Neuronal stem cell (in vitro differentiated cells): ENCODE data around the gene DTX1.
A peak's percentile ranks its signal among the peaks of the same experiment; 100 is the strongest.

Source experiments
- DNase-seq: peaks from one replicate; pipeline ENCODE4 v3.0.0-alpha.2; 2013; ENCODE audit warnings: low spot score
- H2AFZ ChIP-seq: one replicate; pipeline ENCODE4 v1.6.1; 2013; ENCODE audit warnings: mild to moderate bottlenecking, low read length, inconsistent platforms
- H2AK5ac ChIP-seq: 2 replicates; pipeline ENCODE4 v1.6.1; 2013; ENCODE audit warnings: low read depth, mild to moderate bottlenecking, inconsistent platforms, low read length, moderate library complexity, mixed read lengths
- H2BK120ac ChIP-seq: 2 replicates; pipeline ENCODE4 v1.6.1; 2013; ENCODE audit warnings: low read depth, mild to moderate bottlenecking, inconsistent platforms, low read length, moderate library complexity, mixed read lengths
- H2BK12ac ChIP-seq: one replicate; pipeline ENCODE4 v1.6.1; 2013; ENCODE audit warnings: low read length, inconsistent platforms
- H2BK15ac ChIP-seq: 2 replicates; pipeline ENCODE4 v1.6.1; 2013; ENCODE audit warnings: mild to moderate bottlenecking, low read length, inconsistent platforms, mixed read lengths
- H2BK5ac ChIP-seq: one replicate; pipeline ENCODE4 v1.6.1; 2013; ENCODE audit warnings: inconsistent platforms, mild to moderate bottlenecking, low read length, moderate library complexity
- H3K14ac ChIP-seq: one replicate; pipeline ENCODE4 v1.6.1; 2013; ENCODE audit warnings: low read length, inconsistent platforms
- H3K18ac ChIP-seq: 2 replicates; pipeline ENCODE4 v1.6.1; 2013; ENCODE audit warnings: low read length, inconsistent platforms
- H3K23ac ChIP-seq: 2 replicates; pipeline ENCODE4 v1.6.1; 2013; ENCODE audit warnings: low read depth, mild to moderate bottlenecking, mixed read lengths, low read length, inconsistent platforms; ENCODE audit not compliant: poor library complexity
- H3K27ac ChIP-seq: replicated peaks from 3 replicates; pipeline ENCODE4 v1.5.1; 2013; ENCODE audit warnings: low read length, inconsistent platforms
- H3K27me3 ChIP-seq, 3 experiments: 2 replicates each; pipeline ENCODE4 v1.6.1; 2013; ENCODE audit warnings: low read length in 3 of 3, mild to moderate bottlenecking in 2 of 3, inconsistent platforms in 1 of 3, low read depth in 1 of 3, mixed read lengths in 1 of 3, moderate library complexity in 1 of 3; ENCODE audit not compliant: control insufficient read depth in 3 of 3, insufficient read depth in 3 of 3
- H3K36me3 ChIP-seq, 2 donors: replicated peaks in 1 of 2; 2 replicates each; pipeline ENCODE4 v1.6.1; 2013; ENCODE audit warnings: low read length in 2 of 2; ENCODE audit not compliant: control insufficient read depth in 2 of 2, insufficient read depth in 2 of 2
- H3K4ac ChIP-seq: 2 replicates; pipeline ENCODE4 v1.6.1; 2013; ENCODE audit warnings: inconsistent platforms, mild to moderate bottlenecking, low read length, moderate library complexity
- H3K4me1 ChIP-seq, 2 donors: 1 replicate in 1 of 2; 2 replicates in 1 of 2; pipeline ENCODE4 v1.6.1; 2013; ENCODE audit warnings: low read length in 2 of 2, low read depth in 1 of 2; ENCODE audit not compliant: control insufficient read depth in 2 of 2, insufficient read depth in 1 of 2
- H3K4me2 ChIP-seq: one replicate; pipeline ENCODE4 v1.6.1; 2013; ENCODE audit warnings: mild to moderate bottlenecking, low read length, inconsistent platforms; ENCODE audit not compliant: insufficient read depth, poor library complexity, severe bottlenecking
- H3K4me3 ChIP-seq, 2 donors: 2 replicates each; pipeline ENCODE4 v1.5.1; 2013; ENCODE audit warnings: low read length in 2 of 2, mild to moderate bottlenecking in 2 of 2, inconsistent platforms in 1 of 2, moderate library complexity in 1 of 2
- H3K79me1 ChIP-seq: one replicate; pipeline ENCODE4 v1.6.1; 2013; ENCODE audit warnings: low read depth, mild to moderate bottlenecking, inconsistent platforms, low read length, moderate library complexity
- H3K9ac ChIP-seq: one replicate; pipeline ENCODE4 v1.6.1; 2013; ENCODE audit warnings: mild to moderate bottlenecking, low read depth, low read length, inconsistent platforms; ENCODE audit not compliant: poor library complexity
- H3K9me3 ChIP-seq, 2 donors: replicated peaks in 1 of 2; 2 replicates each; pipeline versions ENCODE3 to v1.6.1; 2013; ENCODE audit warnings: low read length in 2 of 2, mild to moderate bottlenecking in 2 of 2, inconsistent platforms in 1 of 2, low read depth in 1 of 2, mixed read lengths in 1 of 2, moderate library complexity in 1 of 2; ENCODE audit not compliant: control insufficient read depth in 2 of 2, insufficient read depth in 1 of 2
- H4K8ac ChIP-seq: one replicate; pipeline ENCODE4 v1.6.1; 2013; ENCODE audit warnings: low read depth, mild to moderate bottlenecking, inconsistent platforms, low read length, moderate library complexity
- H4K91ac ChIP-seq: one replicate; pipeline ENCODE4 v1.6.1; 2013; ENCODE audit warnings: low read length, low read depth, mild to moderate bottlenecking, inconsistent platforms; ENCODE audit not compliant: poor library complexity
- WGBS, 2 donors: extraction: QIAGEN DNeasy Blood & Tissue Kit; methylation state at CpG; one replicate each; pipeline ENCODE4 v1.1.7; 2013; ENCODE audit warnings: missing lambda C conversion rate in 2 of 2, mixed read lengths in 1 of 2; ENCODE audit not compliant: insufficient read length in 2 of 2, insufficient replicate concordance in 1 of 2; ENCODE audit errors: extremely low coverage in 2 of 2; 5-methylcytosine and 5-hydroxymethylcytosine counted together

DTX1 gene

DNA sequence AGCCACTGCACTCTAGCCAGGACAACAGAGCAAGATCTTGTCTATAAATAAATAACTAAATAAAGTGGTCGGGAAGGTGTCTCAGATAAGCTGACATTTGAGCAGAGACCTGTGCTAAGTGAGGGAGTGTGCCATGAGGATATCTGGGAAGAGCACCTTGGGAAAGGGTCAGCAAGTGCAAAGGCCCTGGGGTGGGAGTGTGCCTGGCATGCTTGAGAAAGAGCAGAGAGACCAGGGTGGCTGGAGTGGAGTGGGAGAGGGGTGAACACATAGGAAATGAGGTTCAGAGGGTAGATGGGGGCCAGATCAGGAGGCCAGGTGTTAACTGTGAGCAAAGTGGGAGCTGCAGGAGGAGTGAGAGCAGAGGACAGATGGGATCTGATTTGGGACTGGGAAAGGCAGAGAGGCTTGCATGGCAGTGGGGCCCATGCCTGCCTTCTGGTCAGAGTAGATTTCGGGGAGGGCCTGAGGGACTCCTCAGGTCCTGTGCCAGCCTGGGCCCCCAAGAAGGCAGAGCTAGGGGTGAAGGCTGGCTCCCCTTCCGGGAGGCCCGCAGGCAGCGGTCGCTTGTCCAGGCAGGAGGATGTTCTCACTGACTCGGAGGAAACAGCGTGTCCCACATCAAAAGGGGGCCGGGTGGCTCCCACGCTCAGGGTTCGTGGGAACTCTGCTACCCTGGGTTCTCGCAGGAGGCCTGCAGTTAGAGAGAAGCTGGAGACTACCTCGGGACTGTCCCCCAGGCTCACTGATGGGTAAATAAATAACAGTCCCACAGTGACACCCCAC, 32.6 kb downstream of the DTX1 start:
- Histone ChIP-seq H3K4me3 (no peak overlapping the region), H3K23ac (peak overlapping the region; percentile 62), H2BK5ac (no peak overlapping the region), H2BK120ac (no peak overlapping the region), H3K4me2 (no peak overlapping the region), H2BK15ac (no peak overlapping the region), H4K8ac (no peak overlapping the region), H4K91ac (no peak overlapping the region), H3K79me1 (no peaks in the 10 kb centered on the region), H3K18ac (peak overlapping the region; percentile 37), H3K9me3 (no peaks in the 10 kb centered on the region), H3K4me1 (peaks cover 0 to 5% of the 10 kb centered on the region in 2 donors), H2BK12ac (no peak overlapping the region), H3K9ac (no peak overlapping the region), H3K27ac (no peak overlapping the region), H2AFZ (no peak overlapping the region), H3K36me3 (no peaks in the 10 kb centered on the region), H3K27me3 (peaks cover 0 to 17% (median 0%) of the 10 kb centered on the region in 3 experiments), H2AK5ac (peak overlapping the region; percentile 61), H3K4ac (no peak overlapping the region), H3K14ac (no peak overlapping the region)
- no CpG with 5 or more reads among the region's 13 CpGs for WGBS, 2 donors
- DNase-seq: no peak

DNA sequence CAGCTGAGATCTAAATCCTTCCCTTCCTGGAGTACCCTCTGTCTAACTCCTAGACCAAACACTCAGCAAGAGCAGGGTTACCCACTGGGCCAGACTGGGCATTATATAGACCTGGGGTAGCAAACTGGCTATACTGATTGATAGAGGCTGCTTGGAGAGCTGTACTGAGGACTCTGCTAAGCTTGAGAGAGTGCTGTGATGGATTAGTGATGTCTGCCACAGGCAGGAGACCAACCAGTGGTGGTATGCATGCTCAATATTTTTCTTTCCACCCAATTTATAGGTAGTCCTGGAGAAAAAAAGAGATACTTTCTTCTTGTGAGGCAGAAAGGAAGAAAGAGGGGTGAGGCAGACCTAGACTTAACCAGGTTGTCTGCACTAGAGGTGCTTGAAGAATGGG, 33.3 kb downstream of the DTX1 start:
- H3K4me3 ChIP-seq: no peak overlapping the region
- H3K9ac ChIP-seq: no peak overlapping the region
- H2BK5ac ChIP-seq: no peak overlapping the region
- H3K23ac ChIP-seq: no peak overlapping the region
- no peak overlapping the region for H4K91ac ChIP-seq
- no peak overlapping the region for H3K4me2 ChIP-seq
- H3K4me1 ChIP-seq: peaks cover 0 to 5% of the 10 kb centered on the region in 2 donors
- H3K4ac ChIP-seq: no peak overlapping the region
- peaks cover 2% of the 10 kb centered on the region for H3K79me1 ChIP-seq
- H3K14ac ChIP-seq: no peak overlapping the region
- no peak overlapping the region for H2BK12ac ChIP-seq
- H3K36me3 ChIP-seq: no peaks in the 10 kb centered on the region
- H2AK5ac ChIP-seq: no peak overlapping the region
- no peaks in the 10 kb centered on the region for H3K9me3 ChIP-seq
- H3K18ac ChIP-seq: no peak overlapping the region
- H3K27ac ChIP-seq: no peak overlapping the region
- H4K8ac ChIP-seq: no peak overlapping the region
- H2AFZ ChIP-seq: no peak overlapping the region
- H2BK15ac ChIP-seq: no peak overlapping the region
- no peak for DNase-seq
- H3K27me3 ChIP-seq: peaks cover 0 to 17% (median 0%) of the 10 kb centered on the region in 3 experiments
- H2BK120ac ChIP-seq: no peak overlapping the region

DNA sequence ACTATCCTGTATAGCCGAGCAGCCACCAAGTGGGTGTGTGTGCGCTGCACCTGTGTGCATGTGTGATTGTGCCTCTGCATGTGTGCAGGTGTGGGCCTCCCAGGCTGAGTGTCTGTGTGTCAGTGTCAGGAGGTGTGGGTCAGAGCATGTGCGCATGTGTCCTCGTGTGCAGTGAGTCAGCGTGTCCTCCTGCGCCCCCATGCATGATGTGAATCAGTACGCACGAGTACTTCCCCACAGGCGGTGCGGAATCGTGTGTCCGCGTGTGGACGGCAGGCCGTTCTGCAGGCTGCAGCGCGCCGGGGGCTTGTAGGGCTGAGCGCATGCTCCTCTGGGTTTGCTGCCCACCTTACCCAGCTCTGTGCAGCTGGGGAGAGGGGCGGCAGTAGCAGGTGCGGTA, 34.2 kb downstream of the DTX1 start:
- Histone ChIP-seq H2BK15ac (no peak overlapping the region), H3K23ac (peak overlapping the region; percentile 94), H2BK12ac (no peak overlapping the region), H3K36me3 (no peaks in the 10 kb centered on the region), H3K9ac (no peak overlapping the region), H3K4me1 (peaks cover 0 to 5% of the 10 kb centered on the region in 2 donors), H3K4me2 (no peak overlapping the region), H2AK5ac (no peak overlapping the region), H3K27ac (no peak overlapping the region), H2BK120ac (no peak overlapping the region), H3K4ac (peak overlapping the region; percentile 10), H3K4me3 (no peak overlapping the region), H4K91ac (no peak overlapping the region), H4K8ac (no peak overlapping the region), H2AFZ (no peak overlapping the region), H3K79me1 (peaks cover 2% of the 10 kb centered on the region), H3K14ac (peak overlapping the region; percentile 79), H3K27me3 (peaks cover 0 to 17% (median 0%) of the 10 kb centered on the region in 3 experiments), H3K18ac (peak overlapping the region; percentile 7), H2BK5ac (no peak overlapping the region), H3K9me3 (no peaks in the 10 kb centered on the region)
- no peak for DNase-seq
- WGBS, 2 donors: no CpG with 5 or more reads among the region's 21 CpGs

DNA sequence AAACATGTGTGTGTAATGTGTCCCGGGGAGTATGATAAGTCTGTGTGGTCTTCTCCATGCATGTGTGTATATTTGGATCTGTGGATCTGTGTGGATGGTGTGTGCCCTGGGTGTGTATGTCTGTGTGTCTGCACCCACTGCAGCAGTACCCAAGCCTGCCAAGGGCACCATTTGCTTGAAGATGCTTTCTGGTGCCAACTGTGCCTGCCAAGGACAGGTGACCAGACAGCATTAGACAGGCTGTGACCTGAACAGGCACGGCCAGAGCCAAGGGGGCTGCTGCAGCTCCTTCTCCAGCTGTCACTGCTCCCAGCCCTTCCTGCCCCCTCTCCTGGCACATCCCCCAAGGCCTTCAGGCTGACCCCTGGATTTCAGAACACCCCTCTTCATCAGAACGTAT, 35.0 kb downstream of the DTX1 start:
- DNase-seq: no peak
- Histone ChIP-seq H3K14ac (no peak overlapping the region), H3K4me2 (no peak overlapping the region), H3K4me1 (peaks cover 0 to 5% of the 10 kb centered on the region in 2 donors), H2BK5ac (no peak overlapping the region), H2AFZ (no peak overlapping the region), H2BK15ac (no peak overlapping the region), H2BK12ac (no peak overlapping the region), H3K27ac (no peak overlapping the region), H2BK120ac (no peak overlapping the region), H3K18ac (no peak overlapping the region), H3K27me3 (peaks cover 0 to 17% (median 0%) of the 10 kb centered on the region in 3 experiments), H4K8ac (no peak overlapping the region), H3K4ac (no peak overlapping the region), H2AK5ac (no peak overlapping the region), H3K4me3 (no peak overlapping the region), H3K36me3 (no peaks in the 10 kb centered on the region), H3K9ac (peak overlapping the region; percentile 18), H4K91ac (no peak overlapping the region), H3K23ac (peak overlapping the region; percentile 3), H3K9me3 (no peaks in the 10 kb centered on the region), H3K79me1 (peaks cover 2% of the 10 kb centered on the region)
- WGBS, 2 donors: no CpG with 5 or more reads among the region's 3 CpGs
